ENCODE results near the gene LRPAP1.

Gene LRPAP1

DNA sequence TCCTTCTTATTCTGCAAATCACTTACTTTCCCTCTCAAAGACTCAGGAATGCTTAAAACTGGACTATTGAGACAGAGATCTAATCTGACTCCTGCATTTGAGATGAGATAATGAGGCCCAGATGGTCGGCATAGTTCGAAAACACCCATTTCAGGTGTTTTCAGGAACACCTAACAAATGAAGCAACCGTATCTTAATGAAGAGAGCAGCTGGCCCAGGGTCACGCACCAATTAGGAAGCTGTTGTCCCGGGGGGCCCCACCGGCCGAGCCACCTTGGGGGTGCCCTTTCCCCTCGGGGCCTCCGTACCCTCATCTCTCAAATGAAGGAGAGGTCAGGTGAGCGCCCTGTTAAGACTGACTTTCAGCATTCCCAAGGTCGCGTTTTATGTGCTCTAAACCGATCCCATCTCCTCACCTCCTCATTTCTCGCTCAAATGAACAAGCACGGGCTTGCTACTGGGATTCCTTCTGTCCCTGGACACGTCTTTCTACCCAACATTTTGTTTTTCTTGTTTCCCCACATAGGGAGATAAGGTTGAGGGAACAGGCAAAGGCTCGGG is 824 bp downstream of the LRPAP1 start:
- no peak for DNase-seq

DNA sequence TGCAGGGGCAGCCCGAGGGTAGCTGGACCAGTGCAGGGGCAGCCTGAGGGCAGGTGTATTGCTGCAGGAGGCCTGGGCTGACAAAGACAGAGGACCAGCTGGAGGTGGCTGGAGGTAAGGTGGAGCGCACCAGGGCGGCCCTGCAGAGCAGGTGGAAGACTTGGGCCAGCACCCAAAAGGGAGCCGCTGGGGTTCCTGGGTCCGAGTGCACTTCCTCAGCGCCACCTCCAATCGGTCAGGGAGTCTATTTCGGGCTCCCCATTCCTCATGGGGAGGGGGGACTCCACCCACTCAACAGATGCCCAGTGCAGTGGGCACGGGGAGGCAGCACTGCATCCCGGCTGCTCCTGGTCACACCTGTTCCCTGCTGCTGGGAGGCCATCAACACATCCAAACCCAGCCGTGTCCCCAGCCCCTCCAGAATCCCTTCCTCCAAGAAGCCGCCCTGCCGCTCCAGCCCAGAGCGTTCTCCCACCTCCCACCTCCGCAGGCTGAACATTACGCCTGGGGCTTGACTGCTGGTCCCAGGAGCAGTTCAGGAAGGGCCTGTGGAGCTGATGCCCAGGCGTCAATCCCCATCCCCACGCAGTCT is 1.5 kb downstream of the LRPAP1 start:
- DNase-seq = no peak

DNA sequence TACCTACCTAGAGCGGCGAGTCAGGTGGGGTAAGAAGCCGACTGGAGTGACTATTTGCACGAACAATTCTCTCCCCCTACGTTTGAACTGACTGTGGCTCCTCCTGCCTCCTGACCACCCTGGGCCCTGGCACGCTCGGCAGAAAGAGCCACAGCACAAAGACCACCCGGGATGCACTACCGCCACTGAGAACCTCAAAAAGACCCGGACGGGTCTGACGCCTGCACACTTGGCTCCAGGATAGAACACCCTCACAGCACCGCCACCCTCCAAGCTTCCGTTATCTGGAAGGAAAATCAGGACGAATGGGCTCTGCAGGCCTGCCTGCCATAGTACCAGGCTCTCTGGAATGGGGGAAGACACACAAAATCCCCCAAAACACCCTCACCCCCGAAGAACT is 2.2 kb downstream of the LRPAP1 start:
- no peak for DNase-seq

DNA sequence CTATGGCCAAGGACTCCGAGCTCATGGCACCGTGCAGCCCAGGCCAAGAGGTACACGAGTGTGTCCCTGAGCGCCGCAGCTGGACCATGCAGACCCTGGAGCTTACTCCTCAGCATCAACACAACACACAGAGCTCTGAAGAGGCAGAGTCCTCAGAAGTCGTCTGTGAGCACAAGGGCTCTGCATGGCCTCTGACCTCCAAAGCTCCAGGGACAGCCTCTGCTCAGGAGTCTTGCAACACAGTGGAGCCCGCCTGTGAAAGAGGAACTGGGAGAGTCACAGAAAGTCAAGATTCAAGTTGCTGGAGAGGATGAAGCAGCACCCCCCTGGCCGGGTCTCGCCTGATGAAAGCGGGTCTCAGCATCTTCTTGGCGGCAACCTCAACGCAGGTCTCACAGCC is 2.9 kb downstream of the LRPAP1 start:
- no peak for DNase-seq

DNA sequence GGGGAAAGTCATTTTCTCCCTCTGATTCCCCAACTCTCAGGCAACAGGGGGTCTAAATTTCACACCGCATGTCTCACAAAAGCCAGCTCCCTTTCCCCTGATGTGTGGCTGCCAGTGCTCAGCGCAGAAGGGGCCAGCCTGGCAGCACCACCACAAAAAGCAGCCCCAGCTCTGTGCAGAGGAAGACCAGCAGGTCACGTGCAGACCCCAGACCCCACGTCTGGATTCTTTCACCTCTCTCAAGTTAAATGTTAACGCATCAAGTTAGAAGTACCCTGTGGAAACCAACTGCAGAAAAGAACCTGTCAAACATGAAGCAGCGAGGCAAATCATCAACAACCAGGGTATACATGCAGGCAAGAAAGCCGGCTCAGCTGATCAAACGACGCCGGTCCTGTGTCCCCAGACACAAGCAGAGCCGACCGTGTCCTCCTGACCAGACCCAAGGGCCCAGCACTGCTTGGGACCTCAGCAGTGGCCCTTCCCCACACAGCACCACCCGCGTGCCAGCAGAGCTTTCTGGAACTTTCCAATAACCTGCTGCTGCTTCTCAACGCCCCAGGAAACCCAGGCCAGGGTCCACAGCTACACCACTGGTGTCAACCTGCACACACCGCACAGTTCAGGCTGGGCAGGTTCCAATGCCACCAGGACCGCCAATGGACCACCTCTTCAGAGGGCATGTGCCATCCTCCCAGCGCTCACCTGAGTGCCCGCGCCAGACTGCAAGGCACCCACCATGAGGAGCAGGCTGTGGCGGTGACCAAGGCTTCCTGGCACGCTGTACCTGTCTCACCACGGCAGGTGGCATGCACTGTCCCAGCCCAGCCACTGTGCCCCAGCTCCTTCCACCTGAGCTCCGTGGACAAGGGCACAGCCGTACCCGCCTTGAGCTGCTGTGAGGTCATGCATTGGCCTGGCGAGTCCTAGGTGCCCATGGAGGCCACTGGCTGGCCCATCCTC is 4.0 kb downstream of the LRPAP1 start:
- DNase-seq = no peak

DNA sequence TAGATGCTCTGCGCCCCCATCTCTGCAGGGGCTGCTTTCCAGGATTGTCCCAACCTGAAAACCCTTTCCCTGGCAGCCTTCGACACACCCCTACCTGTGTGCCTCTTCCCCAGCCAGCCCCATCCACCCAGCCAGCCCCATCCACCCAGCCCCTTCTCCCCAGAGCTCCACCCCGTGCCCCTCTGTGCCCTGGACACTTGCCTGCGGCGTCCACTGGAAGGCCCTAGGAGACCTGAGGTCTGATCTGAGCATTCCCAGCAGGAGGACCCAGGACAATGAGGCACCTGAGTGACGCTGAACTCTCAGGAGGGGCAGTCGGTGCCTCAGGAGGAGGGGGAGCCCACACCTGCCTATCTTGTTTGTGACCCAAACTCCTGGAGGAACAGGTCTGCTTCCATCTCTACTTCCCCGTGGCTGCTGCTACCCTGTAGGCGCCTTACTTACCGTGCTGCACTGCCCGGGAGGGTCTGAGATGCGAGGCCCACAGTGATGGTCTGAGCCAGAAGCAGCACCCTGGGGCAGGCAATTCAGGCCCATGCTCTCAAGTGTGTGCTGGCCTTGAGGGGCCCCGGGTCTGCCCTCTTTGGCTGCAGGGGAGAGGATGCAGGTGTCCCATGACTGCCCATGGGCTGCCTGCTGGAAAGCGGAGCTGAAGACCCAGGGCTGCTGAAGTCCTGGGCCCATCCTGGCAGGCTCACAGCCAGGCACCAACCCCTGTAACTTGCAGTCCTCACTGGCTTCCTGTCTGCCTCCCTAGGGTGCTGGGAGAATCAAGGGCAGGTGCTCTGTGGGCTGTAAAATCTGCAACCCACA is 4.9 kb downstream of the LRPAP1 start:
- DNase-seq = no peak

DNA sequence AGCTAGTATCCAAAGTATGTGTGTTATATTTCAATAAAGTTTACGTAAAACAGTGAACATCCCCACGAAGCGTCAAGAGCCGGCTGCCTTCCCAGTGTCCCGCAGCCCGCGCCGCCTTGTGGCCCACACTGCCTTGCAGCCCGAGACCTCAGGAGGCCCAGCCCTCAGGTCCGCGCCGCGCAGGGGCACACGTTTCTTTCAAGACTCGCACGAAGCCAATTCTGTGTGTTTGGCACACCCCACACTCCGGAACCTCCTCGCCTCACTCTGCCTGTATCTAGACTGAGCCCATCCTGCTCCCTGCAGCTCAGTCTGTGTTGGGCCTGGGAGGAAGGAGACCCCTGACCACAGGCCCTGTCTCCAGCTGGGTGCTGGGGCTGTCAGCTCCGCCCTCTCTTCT is 5.8 kb downstream of the LRPAP1 start:
- DNase-seq = no peak

DNA sequence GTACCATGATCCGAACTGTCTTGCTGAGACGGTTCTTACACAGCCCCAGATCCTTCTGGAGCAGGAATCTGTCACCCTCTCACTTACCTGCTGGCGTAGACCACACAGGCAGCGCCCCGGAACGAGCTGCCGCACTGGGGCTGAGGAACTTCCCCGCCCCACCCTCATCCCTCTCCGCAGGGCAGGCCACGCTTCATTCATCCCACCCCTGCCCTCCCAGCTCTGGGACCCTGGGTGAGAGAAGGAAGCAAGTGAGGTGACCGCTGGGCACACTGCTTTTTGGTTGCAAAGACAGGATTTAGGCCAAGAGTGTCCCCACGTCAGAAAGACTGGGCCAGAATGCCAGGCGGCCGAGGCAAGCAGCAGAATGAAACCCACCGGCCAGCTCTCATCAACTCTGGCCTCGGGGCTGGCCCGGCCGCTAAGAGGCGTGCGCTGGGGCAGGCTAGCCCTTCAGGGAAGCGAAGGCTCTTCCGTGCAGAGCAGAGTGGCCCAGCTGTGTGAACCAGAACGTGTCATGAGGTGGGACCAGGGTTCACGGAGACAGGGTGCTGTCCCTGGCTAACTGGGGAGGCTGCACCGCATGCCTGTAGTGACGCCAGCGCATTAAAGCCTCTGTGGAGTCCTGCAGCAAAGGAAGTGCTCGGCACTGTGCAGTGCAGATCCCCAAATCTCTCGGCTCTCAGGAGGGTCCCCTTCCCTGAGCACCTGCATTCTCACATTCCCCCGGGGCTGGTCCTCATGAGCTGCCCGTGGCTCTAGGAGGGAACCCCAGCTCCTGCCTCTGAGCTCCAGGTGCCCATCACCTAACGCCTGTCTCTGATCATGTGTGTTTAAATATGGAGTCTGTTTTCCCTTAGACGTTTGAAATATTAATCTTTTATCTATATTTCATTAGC is 6.4 kb downstream of the LRPAP1 start:
- no peak for DNase-seq

DNA sequence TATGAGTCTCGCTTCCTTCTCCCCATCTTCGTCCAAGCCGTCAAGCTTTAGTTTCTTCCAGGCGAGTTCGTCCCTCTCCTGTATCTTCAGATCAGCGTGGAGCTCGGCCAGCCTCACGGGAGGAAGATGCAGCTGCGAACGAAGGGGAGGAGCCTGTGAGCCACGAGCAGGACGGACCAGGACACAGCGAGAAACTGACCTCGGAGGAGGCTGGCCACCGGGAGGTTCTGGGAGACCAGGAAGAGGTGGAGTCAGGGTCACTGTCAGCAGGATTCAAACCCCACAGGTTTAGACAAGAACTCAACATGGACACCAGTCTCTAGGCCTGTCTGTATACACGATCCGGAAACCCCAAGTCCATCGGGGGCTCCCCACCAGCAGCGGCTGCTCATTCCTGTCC is 7.3 kb downstream of the LRPAP1 start:
- DNase-seq = no peak

DNA sequence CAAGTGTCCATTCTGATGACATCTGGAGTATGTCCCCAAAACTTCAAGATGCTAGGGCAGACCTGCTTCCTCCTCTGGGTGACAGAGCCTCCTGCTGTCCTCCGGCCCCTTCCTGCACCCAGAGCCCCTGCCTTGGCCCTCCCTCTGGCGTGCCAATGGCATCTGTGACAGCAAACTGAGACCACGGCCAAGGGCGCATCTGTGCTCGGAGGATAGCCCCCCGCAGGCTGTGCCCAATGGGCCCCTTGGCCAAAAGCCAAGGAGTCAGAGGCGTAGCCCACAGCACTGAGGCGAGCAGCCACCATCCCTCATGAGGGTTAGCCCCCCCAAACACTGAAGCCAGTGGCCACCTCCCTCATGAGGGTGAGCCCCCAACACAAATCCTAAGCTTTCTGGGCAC is 7.9 kb downstream of the LRPAP1 start:
- DNase-seq = no peak

DNA sequence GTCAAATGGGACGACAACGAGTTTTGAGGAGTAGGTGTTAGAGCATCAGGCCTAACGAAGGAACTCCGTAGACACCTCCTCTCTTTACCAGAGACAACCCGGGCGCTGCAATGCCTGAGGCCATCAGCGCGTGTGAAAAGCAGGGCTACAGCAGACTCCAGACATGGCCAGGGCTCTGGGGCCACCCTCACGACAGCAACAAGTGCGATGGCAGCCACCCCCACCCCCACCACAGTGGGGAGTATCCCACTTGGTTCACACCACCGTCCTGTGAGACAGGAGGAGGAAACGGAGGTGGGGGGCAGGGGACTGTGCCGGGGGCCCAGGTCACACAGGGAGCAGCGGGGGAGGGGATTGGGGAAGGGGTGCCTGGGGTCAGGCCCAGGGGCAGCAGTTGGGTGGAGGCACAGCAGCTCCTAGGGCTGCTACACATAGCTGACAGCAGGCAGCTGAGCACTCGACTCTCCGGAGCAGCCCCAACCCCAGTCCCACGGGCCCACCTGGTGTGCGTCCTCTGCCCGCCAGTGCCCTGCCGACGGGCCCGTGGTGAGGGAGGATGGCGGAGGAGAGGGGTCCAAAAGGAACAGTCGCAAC is 8.5 kb downstream of the LRPAP1 start:
- DNase-seq = no peak

DNA sequence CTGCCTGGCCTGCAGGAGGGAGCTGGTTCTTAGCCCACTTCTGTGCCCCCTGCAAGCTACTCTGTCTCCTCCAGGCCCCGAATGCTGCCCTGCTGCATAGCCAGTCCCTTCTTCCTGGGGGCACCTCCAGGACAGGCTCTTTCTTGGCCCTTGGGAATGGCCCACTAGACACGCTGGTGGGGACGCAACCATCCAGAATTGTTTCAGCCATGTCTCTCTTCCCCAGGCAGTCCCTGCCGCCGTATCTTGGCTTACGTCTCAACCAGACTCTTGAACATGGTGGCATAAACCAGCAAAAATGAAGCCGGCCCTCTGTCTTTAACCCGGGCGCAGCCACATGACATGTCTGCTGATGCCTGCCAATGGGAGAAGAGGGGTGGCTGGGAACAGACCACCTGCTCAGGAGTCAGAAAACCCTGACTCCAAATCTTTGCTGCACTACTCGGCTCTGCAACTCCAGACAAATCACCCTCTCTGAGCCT is 9.0 kb downstream of the LRPAP1 start:
- DNase-seq = no peak

DNA sequence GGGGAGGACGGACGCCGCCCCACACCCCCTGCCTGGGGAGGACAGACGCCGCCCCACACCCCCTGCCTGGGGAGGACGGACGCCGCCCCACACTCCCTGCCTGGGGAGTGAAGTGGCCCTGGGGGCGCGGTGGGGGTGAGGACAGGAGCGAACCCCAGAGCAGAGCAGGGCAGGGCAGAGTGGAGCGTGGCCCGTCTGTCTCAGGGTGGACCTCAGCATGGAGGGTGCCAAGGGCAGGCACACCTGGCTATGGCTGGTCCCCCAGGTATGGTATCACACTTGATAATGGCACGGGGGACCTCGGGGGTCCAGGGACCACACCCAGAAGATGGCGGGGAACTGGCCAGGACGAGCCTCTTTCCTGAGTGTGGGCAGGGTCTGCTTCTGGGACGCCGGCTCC is 9.6 kb downstream of the LRPAP1 start:
- DNase-seq = no peak

DNA sequence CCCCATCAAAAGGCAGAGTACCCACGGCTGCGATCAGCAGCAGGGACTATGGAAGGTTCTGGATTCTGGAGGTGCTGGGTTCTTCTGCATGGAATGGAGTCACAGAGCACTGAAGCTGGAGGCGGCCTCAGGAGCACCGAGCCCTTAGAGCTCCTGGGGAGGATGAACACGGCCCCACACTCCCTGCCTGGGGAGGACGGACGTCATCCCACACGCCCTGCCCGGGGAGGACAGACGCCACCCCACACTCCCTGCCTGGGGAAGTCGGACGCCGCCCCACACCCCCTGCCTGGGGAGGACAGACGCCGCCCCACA is 9.9 kb downstream of the LRPAP1 start:
- no peak for DNase-seq

DNA sequence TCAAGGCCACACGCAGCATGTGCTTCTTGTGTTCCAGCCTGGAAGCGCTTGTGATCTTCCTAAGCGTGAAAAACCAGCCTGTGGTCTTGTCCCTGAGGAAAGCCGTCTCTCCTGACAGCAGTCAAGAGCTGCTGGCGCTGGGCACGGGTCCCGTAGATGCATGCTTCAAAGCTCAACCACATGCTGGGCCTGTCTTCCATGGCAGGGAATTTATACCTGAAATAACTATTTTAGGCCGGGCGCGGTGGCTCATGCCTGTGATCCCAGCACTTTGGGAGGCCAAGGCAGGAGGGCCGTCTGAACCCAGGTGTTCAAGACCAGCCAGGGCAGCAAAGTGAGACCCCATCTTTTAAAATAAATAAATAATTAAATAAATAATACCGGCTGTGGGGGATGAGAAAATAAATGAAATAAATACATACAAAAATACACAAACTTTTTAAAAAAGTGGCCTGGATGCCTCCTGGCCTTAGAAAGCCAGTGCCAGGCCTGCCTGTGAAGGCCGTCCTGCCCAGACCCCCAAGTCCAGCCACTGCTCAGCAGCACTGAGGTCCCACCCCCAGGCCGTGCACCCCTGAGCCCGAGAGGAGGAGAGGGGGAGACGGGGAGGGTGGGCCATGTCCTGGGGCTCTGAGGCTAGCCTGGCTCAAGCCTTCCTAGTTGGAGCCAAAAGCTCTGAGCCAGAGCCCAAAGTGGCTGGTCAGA is 10.4 kb downstream of the LRPAP1 start:
- no peak for DNase-seq

DNA sequence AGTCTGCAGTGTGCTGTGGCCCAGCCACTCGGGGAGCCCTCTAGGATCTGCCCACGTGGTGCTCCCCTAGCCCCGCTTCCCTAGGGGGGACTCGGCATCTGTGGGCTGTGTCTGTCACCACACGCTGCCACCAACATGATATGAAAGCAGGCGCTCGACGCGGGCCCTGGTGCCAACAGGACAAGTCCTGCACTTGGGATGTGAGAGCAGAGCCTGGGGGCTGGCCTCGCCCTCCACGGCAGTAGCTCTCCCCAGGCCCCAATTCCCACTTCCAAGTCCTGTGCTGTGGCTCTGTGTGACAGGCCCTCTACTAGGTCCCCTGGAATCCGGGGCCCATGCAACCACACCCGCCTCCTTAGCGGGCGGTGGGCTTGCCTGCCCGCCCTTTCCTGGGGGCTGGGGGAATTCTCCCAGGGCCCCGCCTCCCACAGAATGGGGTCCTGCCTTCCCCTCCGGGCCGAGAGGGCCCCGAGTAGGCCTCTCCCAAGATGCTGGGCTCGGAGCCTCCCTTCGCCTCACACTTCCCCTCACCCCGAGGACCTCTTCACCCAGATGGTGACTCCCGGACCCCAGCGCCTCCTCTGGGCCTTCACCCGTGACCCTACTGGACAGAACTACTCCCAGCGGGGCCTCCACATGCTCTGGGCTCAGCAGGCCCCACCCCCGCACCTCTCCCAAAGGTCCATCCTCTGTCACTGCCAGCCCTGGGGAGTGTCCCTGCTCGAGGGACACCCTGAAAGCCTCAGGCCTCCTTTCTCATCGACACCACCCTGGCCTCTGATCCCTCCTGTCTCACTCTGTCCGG is 11.2 kb downstream of the LRPAP1 start:
- no peak for DNase-seq

DNA sequence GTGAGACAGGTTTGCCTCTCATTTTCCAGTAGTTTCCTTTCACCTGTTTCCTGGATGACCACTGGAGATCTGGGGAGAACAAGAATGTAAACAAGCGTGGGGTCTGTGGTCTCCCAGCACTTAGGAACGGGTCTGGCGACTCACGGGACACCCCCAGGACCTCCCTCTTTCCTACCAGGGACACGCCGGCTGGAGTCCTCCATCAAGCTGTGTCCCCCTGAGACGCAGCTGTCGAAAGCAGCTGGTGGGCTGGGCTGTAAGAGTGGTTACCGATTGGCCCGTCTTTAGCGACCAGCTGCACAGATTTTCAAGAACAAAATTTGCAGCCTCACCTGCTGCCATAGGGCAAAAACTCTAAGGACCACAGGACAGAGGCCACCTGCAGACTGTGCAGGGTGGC is 11.9 kb downstream of the LRPAP1 start:
- DNase-seq = no peak

DNA sequence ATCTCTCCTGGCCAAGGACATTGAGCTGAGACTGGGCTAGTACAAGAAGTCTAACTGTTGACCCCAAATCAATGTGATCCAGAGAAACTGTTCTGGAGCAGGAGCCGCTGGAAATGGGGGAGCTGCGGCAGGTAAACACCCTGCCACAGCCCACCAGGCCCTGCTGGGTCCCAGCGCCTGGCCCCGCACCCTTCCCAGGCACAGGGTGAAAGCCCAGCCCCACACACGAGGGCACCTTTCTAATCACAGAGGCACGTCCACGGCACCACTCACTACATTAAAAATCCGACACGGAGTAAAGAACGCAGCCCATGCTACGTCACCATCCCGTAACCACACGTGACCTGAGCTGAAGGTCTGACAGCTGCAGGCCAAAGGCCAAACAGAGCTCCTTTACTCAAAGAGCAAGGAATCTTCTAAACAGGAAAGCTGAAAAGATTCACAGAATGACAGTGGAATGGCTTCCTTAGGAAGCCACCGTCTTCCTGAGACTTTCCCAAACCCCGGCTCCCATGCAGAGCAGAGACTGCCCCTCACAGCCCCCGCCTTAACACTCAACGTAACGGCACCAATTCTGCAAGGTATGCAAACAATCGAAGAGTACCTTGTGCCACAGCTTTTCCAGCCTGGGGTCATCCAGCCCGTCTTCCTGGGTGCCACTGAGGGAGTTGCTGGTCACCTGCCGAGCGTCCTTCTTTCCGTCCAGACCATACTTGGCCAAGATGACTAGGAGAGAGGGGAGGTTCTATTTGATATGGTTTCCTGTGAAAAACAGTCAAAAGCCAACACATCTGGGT is 12.6 kb downstream of the LRPAP1 start:
- DNase-seq = peak in 1 of 2 donors; percentile 1

DNA sequence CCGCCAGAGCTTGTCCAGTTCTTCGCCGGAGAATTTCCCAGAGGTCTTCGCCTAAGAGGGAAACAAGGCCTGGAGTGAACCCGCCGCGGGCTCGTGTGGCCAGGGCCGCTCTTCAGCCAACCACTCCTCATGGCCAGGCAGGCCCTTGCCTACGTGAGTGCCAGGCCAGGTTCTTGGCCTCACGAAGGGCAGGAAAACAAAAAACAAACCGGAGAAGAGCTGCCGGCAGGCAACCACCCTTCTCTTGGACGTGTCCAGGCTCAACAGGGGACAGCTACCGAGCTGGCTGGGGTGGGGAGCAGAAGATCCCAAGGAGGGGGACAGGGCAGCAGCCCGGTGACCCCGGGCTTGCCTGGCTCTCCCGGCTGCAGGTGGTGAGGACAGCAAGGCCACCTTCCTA is 13.3 kb downstream of the LRPAP1 start:
- DNase-seq = peak in 1 of 2 donors; percentile 0

DNA sequence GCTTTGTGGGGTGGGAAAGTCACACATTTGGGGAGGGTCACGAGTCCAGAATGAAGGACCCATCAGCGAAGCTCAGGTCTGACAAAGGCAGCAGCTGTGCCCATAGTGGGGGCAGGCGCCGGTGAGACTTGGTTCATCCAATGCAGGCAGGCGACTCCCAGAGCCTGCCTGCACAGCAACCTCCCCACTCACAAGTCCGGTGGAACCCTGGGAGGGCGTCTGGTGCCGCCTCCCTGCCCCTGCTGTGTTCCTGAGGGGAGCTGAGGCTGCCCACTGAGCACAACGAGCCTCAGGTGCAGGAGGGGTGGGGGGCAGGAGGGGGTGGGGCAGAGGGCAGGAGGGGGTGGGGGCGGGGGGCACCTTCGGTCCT is 13.7 kb downstream of the LRPAP1 start:
- DNase-seq = no peak

All from activated CD4-positive, alpha-beta T cell treated with anti-CD3 and anti-CD28 coated beads for 4 hours (primary cell).